ENCODE measurements around the gene DCC. TPM values are rescaled to one million over a fixed set of nuclear protein-coding genes. Genes with fewer than 3 reads are reported as not detected.

Gene DCC
- total RNA-seq, 2 experiments from 2014 or later, result not detected

DNA sequence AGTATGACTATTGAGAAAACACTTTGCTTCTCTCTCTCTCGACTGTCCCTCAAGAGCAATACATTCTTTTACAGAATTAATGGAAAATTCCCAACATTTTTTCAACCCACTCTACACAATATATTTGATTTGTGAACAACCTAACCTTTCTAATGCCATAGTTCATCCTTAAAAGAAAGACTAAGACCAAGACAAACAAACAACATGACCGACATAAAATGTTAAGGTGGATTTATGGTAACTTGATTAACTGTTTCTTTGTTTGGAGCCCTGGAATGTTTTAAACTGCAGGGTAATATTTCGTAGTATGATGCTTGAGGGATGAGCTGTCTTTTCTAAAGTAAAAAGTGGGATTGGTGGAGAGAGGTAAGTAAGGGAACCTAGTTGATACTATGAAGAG is 1146.3 kb downstream of the DCC start:
- intact Hi-C loops (cut with DNase I, micrococcal nuclease), result no loop called here
- Histone ChIP-seq H3K9me3 (ENCODE audit: control insufficient read depth in 1 of 2, insufficient read depth in 1 of 2, low read length in 2 of 2) (no peaks in the 10 kb centered on the region), H3K36me3 (ENCODE audit: insufficient read depth, low read length) (no peaks in the 10 kb centered on the region), H3K27me3 (ENCODE audit: control insufficient read depth in 1 of 2, insufficient read depth in 2 of 2, low read length in 2 of 2) (no peaks in the 10 kb centered on the region), H3K4me1 (ENCODE audit: insufficient read depth, low read length) (no peaks in the 10 kb centered on the region), H3K4me3 (ENCODE audit: low read length) (no peak overlapping the region), H3K27ac (ENCODE audit: low read depth in 1 of 2, low read length in 2 of 2) (no peak overlapping the region)
- Mint-ChIP-seq H3K4me1 (ENCODE audit: low read depth) (no peaks in the 10 kb centered on the region), H3K9me3 (peaks cover 4% of the 10 kb centered on the region), H3K27ac (no peak overlapping the region), H3K4me3 (no peak overlapping the region), H3K27me3 (no peaks in the 10 kb centered on the region), H3K36me3 (ENCODE audit: low read depth) (no peaks in the 10 kb centered on the region)
- DNase-seq, result no peak
- ATAC-seq (ENCODE audit: poor library complexity), result no peak
- ChIA-PET POLR2A (no interaction called here), CTCF (no interaction called here)
- TF ChIP-seq, protein P1, sequence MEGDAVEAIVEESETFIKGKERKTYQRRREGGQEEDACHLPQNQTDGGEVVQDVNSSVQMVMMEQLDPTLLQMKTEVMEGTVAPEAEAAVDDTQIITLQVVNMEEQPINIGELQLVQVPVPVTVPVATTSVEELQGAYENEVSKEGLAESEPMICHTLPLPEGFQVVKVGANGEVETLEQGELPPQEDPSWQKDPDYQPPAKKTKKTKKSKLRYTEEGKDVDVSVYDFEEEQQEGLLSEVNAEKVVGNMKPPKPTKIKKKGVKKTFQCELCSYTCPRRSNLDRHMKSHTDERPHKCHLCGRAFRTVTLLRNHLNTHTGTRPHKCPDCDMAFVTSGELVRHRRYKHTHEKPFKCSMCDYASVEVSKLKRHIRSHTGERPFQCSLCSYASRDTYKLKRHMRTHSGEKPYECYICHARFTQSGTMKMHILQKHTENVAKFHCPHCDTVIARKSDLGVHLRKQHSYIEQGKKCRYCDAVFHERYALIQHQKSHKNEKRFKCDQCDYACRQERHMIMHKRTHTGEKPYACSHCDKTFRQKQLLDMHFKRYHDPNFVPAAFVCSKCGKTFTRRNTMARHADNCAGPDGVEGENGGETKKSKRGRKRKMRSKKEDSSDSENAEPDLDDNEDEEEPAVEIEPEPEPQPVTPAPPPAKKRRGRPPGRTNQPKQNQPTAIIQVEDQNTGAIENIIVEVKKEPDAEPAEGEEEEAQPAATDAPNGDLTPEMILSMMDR (IDR thresholded peaks at IDR 0.05), result no peak

DNA sequence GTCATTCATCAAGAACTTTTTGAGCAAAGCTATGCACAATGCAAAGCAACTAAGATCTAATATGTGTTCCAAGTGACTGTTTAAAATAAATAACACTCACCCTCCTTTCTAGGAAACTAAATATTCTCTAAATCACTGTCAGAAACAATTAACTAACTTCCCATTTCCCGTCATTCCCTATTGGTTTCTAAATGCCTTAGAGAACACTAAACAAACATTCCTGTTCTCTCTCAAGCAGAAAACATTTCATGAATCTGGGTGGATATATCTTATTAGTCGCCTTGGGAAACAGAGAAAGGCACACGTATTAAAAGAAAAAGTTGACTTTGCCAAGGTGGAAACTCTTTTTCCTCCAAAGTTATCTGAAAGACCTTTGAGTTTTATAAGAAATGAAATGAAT is 1149.3 kb downstream of the DCC start:
- TF ChIP-seq, protein P1 (IDR thresholded peaks at IDR 0.05), result no peak
- Histone ChIP-seq H3K4me3 (ENCODE audit: low read length) (no peak overlapping the region), H3K4me1 (ENCODE audit: insufficient read depth, low read length) (no peaks in the 10 kb centered on the region), H3K27me3 (ENCODE audit: control insufficient read depth in 1 of 2, insufficient read depth in 2 of 2, low read length in 2 of 2) (no peaks in the 10 kb centered on the region), H3K9me3 (ENCODE audit: control insufficient read depth in 1 of 2, insufficient read depth in 1 of 2, low read length in 2 of 2) (no peaks in the 10 kb centered on the region), H3K36me3 (ENCODE audit: insufficient read depth, low read length) (no peaks in the 10 kb centered on the region), H3K27ac (ENCODE audit: low read depth in 1 of 2, low read length in 2 of 2) (no peak overlapping the region)
- Mint-ChIP-seq H3K27ac (no peak overlapping the region), H3K9me3 (peaks cover 4% of the 10 kb centered on the region), H3K4me1 (ENCODE audit: low read depth) (no peaks in the 10 kb centered on the region), H3K27me3 (no peaks in the 10 kb centered on the region), H3K4me3 (no peak overlapping the region), H3K36me3 (ENCODE audit: low read depth) (no peaks in the 10 kb centered on the region)
- intact Hi-C loops (cut with DNase I, micrococcal nuclease), result no loop called here
- POLR2A ChIA-PET, result no interaction called here
- CTCF ChIA-PET, result no interaction called here
- ATAC-seq (ENCODE audit: poor library complexity) (no peak), DNase-seq (no peak)

DNA sequence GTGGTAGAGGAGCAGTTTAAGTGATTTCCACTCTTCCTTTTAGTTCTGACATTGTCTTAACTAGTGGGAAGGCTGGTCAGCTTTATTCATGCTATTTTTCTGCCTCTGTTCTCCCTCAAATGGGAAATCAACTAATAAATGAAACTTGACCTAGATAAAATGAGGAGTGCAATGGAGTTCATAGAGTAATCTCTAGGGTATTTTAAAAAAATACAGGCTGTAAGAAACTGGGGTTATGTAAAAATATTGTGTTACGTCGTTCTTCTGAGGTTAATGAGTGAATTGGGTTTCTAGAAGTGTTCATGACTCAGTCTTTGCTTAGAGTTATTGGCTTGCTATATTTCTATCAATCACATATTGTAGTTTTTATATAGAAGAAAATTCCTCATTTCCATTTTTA is 1150.0 kb downstream of the DCC start:
- TF ChIP-seq, protein P1 (IDR thresholded peaks at IDR 0.05), result no peak
- H3K27ac Mint-ChIP-seq, result no peak overlapping the region
- no peak overlapping the region for H3K4me3 Mint-ChIP-seq
- ChIA-PET POLR2A (no interaction called here), CTCF (no interaction called here)
- H3K36me3 Mint-ChIP-seq (ENCODE audit: low read depth), result no peaks in the 10 kb centered on the region
- intact Hi-C loops (cut with DNase I, micrococcal nuclease), result no loop called here
- Histone ChIP-seq H3K9me3 (ENCODE audit: control insufficient read depth in 1 of 2, insufficient read depth in 1 of 2, low read length in 2 of 2) (no peaks in the 10 kb centered on the region), H3K27ac (ENCODE audit: low read depth in 1 of 2, low read length in 2 of 2) (no peak overlapping the region), H3K4me3 (ENCODE audit: low read length) (no peak overlapping the region), H3K4me1 (ENCODE audit: insufficient read depth, low read length) (no peaks in the 10 kb centered on the region), H3K36me3 (ENCODE audit: insufficient read depth, low read length) (no peaks in the 10 kb centered on the region), H3K27me3 (ENCODE audit: control insufficient read depth in 1 of 2, insufficient read depth in 2 of 2, low read length in 2 of 2) (no peaks in the 10 kb centered on the region)
- DNase-seq, result no peak
- no peaks in the 10 kb centered on the region for H3K4me1 Mint-ChIP-seq (ENCODE audit: low read depth)
- ATAC-seq (ENCODE audit: poor library complexity), result no peak
- peaks cover 4% of the 10 kb centered on the region for H3K9me3 Mint-ChIP-seq
- no peaks in the 10 kb centered on the region for H3K27me3 Mint-ChIP-seq
